ENCODE measurements around the gene PNPLA1. TPM values are rescaled to one million over a fixed set of nuclear protein-coding genes. Genes with fewer than 3 reads are reported as not detected.

Gene PNPLA1
- total RNA-seq, 1 experiment from 2014 or later, result not detected

DNA sequence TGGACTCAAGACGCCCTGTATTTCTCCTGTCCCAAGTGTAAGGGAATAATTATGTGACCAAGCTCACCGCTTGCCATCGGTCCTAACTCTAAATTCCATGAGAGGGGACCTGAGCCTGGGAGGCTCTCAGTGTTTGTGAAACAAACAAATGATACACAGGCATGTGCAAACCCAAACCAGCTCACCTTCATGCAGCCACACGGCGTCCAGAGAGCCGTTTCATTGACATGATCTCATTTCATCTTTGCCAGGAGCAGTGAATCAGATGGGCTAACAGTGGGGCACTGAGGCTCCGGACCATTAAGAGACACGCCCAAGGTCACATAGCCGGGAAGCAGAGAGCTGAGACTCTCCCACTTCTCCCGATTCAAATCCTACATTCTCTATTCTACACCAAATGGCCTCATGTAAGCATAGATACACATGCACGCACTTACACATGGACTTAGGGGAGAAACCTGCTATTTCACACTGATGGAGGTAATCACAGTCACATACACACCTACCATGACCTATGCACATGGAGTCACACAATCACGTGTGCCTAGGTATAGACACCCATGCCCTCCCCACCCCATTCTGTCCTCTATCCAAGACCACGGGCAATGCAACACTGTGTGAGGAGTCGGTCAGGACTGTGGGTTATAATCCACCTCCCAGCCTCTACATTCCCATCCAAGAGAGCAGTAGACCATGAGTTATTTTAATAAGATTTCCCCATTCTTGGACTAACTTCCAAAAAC lies 65.8 kb downstream of the PNPLA1 start:
- no TSS peak for BruUV-seq (replicated peaks)
- POLR2A ChIA-PET, result no interaction called here
- in situ Hi-C loops (cut with HindIII; ENCODE audit: low pct_unique_long_range_greater_than_20kb, low sequenced_read_pairs) (no loop called here), intact Hi-C loops (cut with micrococcal nuclease; ENCODE audit: unreplicated experiment) (no loop called here)
- CTCF ChIA-PET, result interaction anchor here (0.6 kb wide), 1 partner anchor 26 kb away, joined by 3 read pairs; no protein-coding TSS in a partner anchor
- TF ChIP-seq, protein P1, sequence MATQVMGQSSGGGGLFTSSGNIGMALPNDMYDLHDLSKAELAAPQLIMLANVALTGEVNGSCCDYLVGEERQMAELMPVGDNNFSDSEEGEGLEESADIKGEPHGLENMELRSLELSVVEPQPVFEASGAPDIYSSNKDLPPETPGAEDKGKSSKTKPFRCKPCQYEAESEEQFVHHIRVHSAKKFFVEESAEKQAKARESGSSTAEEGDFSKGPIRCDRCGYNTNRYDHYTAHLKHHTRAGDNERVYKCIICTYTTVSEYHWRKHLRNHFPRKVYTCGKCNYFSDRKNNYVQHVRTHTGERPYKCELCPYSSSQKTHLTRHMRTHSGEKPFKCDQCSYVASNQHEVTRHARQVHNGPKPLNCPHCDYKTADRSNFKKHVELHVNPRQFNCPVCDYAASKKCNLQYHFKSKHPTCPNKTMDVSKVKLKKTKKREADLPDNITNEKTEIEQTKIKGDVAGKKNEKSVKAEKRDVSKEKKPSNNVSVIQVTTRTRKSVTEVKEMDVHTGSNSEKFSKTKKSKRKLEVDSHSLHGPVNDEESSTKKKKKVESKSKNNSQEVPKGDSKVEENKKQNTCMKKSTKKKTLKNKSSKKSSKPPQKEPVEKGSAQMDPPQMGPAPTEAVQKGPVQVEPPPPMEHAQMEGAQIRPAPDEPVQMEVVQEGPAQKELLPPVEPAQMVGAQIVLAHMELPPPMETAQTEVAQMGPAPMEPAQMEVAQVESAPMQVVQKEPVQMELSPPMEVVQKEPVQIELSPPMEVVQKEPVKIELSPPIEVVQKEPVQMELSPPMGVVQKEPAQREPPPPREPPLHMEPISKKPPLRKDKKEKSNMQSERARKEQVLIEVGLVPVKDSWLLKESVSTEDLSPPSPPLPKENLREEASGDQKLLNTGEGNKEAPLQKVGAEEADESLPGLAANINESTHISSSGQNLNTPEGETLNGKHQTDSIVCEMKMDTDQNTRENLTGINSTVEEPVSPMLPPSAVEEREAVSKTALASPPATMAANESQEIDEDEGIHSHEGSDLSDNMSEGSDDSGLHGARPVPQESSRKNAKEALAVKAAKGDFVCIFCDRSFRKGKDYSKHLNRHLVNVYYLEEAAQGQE (IDR thresholded peaks at IDR 0.05; ENCODE audit: insufficient read depth in 1 of 2, low read depth in 2 of 2, low read length in 1 of 2), result no peak
- no peak for TF ChIP-seq POLR2AphosphoS5 (IDR thresholded peaks at IDR 0.05; ENCODE audit: low read depth, low read length)
- TF ChIP-seq, protein P2, sequence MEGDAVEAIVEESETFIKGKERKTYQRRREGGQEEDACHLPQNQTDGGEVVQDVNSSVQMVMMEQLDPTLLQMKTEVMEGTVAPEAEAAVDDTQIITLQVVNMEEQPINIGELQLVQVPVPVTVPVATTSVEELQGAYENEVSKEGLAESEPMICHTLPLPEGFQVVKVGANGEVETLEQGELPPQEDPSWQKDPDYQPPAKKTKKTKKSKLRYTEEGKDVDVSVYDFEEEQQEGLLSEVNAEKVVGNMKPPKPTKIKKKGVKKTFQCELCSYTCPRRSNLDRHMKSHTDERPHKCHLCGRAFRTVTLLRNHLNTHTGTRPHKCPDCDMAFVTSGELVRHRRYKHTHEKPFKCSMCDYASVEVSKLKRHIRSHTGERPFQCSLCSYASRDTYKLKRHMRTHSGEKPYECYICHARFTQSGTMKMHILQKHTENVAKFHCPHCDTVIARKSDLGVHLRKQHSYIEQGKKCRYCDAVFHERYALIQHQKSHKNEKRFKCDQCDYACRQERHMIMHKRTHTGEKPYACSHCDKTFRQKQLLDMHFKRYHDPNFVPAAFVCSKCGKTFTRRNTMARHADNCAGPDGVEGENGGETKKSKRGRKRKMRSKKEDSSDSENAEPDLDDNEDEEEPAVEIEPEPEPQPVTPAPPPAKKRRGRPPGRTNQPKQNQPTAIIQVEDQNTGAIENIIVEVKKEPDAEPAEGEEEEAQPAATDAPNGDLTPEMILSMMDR (IDR thresholded peaks at IDR 0.05), result no peak
- no peak for TF ChIP-seq TCF7L2 (IDR thresholded peaks at IDR 0.05; ENCODE audit: low read depth, low read length)
- no peak for TF ChIP-seq SIN3A (IDR thresholded peaks at IDR 0.05; ENCODE audit: borderline replicate concordance, insufficient read depth, low read depth, low read length)
- ATAC-seq (no peak), DNase-seq (ENCODE audit: low read depth, low spot score) (no peak)
- Histone ChIP-seq H3K27ac (ENCODE audit: low read length) (no peak overlapping the region), H3K27me3 (ENCODE audit: control insufficient read depth, insufficient read depth, low read length) (peaks cover 16% of the 10 kb centered on the region), H3K36me3 (ENCODE audit: control insufficient read depth, insufficient read depth, low read length) (no peaks in the 10 kb centered on the region), H3K9me3 (ENCODE audit: control insufficient read depth, insufficient read depth, low read depth, low read length) (no peaks in the 10 kb centered on the region), H3K4me3 (ENCODE audit: low read depth in 2 of 2, low read length in 2 of 2) (no peak overlapping the region), H3K4me1 (ENCODE audit: control insufficient read depth, insufficient read depth, low read length) (peaks cover 11% of the 10 kb centered on the region)

DNA sequence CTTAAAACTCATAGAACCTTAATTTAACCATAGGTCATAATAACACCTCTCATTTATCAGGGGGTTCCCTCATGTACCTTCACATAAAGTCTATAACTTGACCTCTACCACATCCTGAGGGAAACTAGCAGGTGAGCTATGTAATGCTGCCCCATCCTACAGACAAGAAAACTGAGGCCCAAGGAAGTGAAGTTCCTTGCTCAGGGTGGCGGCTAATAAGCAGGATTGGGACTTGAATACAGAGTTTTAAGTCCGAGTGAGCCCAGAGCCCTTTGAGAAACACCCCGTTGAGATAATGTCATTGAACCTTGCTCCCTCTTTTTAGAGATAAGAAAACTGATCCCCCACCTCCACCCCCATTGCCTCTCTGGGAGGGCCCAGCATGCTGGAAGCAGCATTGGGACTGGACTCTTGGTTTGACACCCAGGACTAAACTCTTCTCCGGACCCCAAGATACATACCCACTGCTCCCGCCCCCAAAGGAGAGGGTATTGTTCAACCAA lies 66.4 kb downstream of the PNPLA1 start:
- Histone ChIP-seq H3K36me3 (ENCODE audit: control insufficient read depth, insufficient read depth, low read length) (no peaks in the 10 kb centered on the region), H3K4me1 (ENCODE audit: control insufficient read depth, insufficient read depth, low read length) (peaks cover 15% of the 10 kb centered on the region), H3K4me3 (ENCODE audit: low read depth in 2 of 2, low read length in 2 of 2) (no peak overlapping the region), H3K9me3 (ENCODE audit: control insufficient read depth, insufficient read depth, low read depth, low read length) (no peaks in the 10 kb centered on the region), H3K27ac (ENCODE audit: low read length) (no peak overlapping the region), H3K27me3 (ENCODE audit: control insufficient read depth, insufficient read depth, low read length) (peaks cover 16% of the 10 kb centered on the region)
- BruUV-seq (replicated peaks), result no TSS peak
- no peak for ATAC-seq
- TF ChIP-seq TCF7L2 (IDR thresholded peaks at IDR 0.05; ENCODE audit: low read depth, low read length) (no peak), POLR2AphosphoS5 (IDR thresholded peaks at IDR 0.05; ENCODE audit: low read depth, low read length) (no peak), SIN3A (IDR thresholded peaks at IDR 0.05; ENCODE audit: borderline replicate concordance, insufficient read depth, low read depth, low read length) (no peak)
- TF ChIP-seq, protein P2 (IDR thresholded peaks at IDR 0.05), result no peak
- TF ChIP-seq, protein P1 (IDR thresholded peaks at IDR 0.05; ENCODE audit: insufficient read depth in 1 of 2, low read depth in 2 of 2, low read length in 1 of 2), result no peak
- no peak for DNase-seq (ENCODE audit: low read depth, low spot score)
- intact Hi-C loops (cut with micrococcal nuclease; ENCODE audit: unreplicated experiment), result no loop called here
- CTCF ChIA-PET, result no interaction called here
- POLR2A ChIA-PET, result no interaction called here
- in situ Hi-C loops (cut with HindIII; ENCODE audit: low pct_unique_long_range_greater_than_20kb, low sequenced_read_pairs), result no loop called here
